Tibial artery (tissue), 4 donors: ENCODE results near the gene ABHD17C.

ENCODE experiments used
- DNase-seq, 2 donors: peaks; one replicate each; pipeline ENCODE4 v3.0.0-alpha.2; 2019
- H3K27ac ChIP-seq, 2 donors: fragments of 200-600 bp; sonication (generic) in 1 of 2; 1 replicate in 1 of 2; 2 replicates in 1 of 2; pipeline ENCODE4 v1.5.1; 2018 to 2019; ENCODE audit warnings: mild to moderate bottlenecking in 1 of 2
- H3K27me3 ChIP-seq, 2 donors: fragments of 200-600 bp; sonication (generic) in 1 of 2; one replicate each; pipeline versions ENCODE4 v1.5.1 to v1.6.0; 2016 to 2019
- H3K36me3 ChIP-seq, 3 donors: fragments of 200-600 bp; sonication (generic) in 2 of 3; one replicate each; pipeline ENCODE4 v1.5.1; 2016 to 2019; ENCODE audit warnings: mild to moderate bottlenecking in 2 of 3
- H3K4me1 ChIP-seq, 4 donors: fragments of 200-600 bp; sonication (generic) in 2 of 4; 1 replicate in 3 of 4; 2 replicates in 1 of 4; pipeline ENCODE4 v1.5.1; 2016 to 2019
- H3K4me3 ChIP-seq, 2 donors: fragments of 200-600 bp; sonication (generic) in 1 of 2; 1 replicate in 1 of 2; 2 replicates in 1 of 2; pipeline ENCODE4 v1.5.1; 2018 to 2019; ENCODE audit warnings: mild to moderate bottlenecking in 2 of 2
- H3K9me3 ChIP-seq, 3 donors: fragments of 200-600 bp; sonication (generic) in 1 of 3; one replicate each; pipeline ENCODE4 v1.5.1; 2016 to 2019
- intact Hi-C: fragments of 100-400 bp; cut with DNase I; formaldehyde crosslinking; loops from one replicate; pipeline ENCODE4 v1.15.0; 2023; ENCODE audit warnings: low total_unique reads
- TF ChIP-seq, protein P1 (sequence below), 2 experiments: fragments of 200-600 bp in 1 of 2; fragments of 450-650 bp in 1 of 2; IDR thresholded peaks; one replicate each; pipeline ENCODE4 v1.5.1; 2017 to 2019; ENCODE audit warnings: antibody characterized with exemption in 2 of 2, mild to moderate bottlenecking in 1 of 2, moderate library complexity in 1 of 2

Gene ABHD17C

DNA sequence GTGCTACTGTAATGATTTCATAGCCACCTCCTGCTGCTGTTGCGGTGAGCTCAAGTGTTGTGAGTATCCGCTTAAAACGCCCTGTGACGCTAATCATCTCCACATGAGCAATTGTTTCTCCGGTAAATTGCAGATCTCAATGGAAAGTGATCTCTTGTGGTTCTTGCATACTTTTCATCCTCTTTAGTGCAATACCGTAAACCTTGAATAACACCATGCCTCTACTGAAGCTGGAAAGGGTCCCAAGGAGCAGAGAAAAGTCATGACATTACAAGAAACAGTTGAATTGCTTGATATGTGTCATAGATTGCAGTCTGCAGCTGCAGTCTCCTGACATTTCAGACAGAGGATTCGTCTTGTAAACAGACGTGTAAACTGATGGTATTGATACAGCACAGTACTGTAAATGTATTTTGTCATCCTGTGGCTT lies 78.0 kb downstream of the ABHD17C start:
- DNase-seq: no peak
- H3K9me3 ChIP-seq: no peaks in the 10 kb centered on the region
- H3K27ac ChIP-seq: no peak overlapping the region
- intact Hi-C loops: no loop called here
- no peaks in the 10 kb centered on the region for H3K36me3 ChIP-seq
- H3K27me3 ChIP-seq: peaks cover 0 to 15% of the 10 kb centered on the region in 2 donors
- no peak overlapping the region for H3K4me3 ChIP-seq
- TF ChIP-seq, protein P1, sequence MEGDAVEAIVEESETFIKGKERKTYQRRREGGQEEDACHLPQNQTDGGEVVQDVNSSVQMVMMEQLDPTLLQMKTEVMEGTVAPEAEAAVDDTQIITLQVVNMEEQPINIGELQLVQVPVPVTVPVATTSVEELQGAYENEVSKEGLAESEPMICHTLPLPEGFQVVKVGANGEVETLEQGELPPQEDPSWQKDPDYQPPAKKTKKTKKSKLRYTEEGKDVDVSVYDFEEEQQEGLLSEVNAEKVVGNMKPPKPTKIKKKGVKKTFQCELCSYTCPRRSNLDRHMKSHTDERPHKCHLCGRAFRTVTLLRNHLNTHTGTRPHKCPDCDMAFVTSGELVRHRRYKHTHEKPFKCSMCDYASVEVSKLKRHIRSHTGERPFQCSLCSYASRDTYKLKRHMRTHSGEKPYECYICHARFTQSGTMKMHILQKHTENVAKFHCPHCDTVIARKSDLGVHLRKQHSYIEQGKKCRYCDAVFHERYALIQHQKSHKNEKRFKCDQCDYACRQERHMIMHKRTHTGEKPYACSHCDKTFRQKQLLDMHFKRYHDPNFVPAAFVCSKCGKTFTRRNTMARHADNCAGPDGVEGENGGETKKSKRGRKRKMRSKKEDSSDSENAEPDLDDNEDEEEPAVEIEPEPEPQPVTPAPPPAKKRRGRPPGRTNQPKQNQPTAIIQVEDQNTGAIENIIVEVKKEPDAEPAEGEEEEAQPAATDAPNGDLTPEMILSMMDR (IDR thresholded peaks at IDR 0.05): no peak
- H3K4me1 ChIP-seq: peaks cover 0 to 11% (median 2%) of the 10 kb centered on the region in 4 donors

DNA sequence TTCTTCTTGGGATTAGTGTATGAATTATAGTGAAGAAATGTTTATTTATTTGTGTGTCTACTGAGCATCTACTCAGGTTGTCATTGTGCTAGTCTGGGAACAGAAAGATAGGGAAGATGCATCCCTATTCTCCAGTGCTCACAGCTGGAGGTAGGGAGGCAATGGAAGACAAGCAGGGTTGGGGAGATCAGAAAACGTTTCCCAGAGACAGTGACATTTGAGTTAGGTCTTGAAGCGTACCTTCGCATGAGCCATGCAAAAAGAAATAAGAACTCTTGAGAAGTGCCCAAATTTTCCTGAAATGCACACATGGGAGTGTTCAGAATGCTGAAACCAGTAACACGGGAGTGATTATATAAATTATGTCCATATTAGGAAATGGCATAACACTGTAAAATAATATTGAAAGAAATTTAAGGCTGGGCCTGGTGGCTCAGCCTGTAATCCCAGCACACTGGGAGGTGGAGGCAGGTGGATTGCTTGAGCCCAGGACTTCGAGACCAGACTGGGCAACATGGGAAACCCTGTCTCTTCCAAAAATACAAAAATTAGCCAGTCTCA lies 78.8 kb downstream of the ABHD17C start:
- Histone ChIP-seq H3K27ac (no peak overlapping the region), H3K4me1 (peaks cover 0 to 15% (median 6%) of the 10 kb centered on the region in 4 donors), H3K4me3 (no peak overlapping the region), H3K9me3 (no peaks in the 10 kb centered on the region), H3K27me3 (peaks cover 0 to 22% of the 10 kb centered on the region in 2 donors), H3K36me3 (no peaks in the 10 kb centered on the region)
- TF ChIP-seq, protein P1 (IDR thresholded peaks at IDR 0.05): no peak
- DNase-seq: no peak
- intact Hi-C loops: loop anchor here (2.0 kb wide), 1 partner anchor 321 kb away; no protein-coding TSS in a partner anchor

DNA sequence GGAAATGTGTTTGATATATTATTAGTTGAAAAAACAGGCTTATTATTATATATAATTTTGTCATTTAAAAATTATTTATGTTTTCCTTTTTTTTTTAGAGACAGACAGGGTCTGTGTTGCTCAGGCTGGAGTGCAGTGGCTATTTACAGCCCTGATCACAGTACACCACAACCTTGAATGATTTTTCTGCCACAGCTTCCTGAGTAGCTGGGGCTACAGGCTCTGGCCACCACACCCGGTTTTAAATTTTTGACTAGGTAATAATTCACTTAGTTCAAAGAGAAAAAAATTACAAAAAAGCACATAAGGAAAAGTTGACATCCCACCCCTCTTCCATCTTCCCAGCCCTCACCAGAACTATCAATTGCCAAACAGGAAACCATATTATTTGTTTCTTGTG lies 79.4 kb downstream of the ABHD17C start:
- no peak for DNase-seq
- H3K9me3 ChIP-seq: no peaks in the 10 kb centered on the region
- H3K4me1 ChIP-seq: peaks cover 0 to 21% (median 13%) of the 10 kb centered on the region in 4 donors
- H3K27me3 ChIP-seq: peaks cover 0 to 28% of the 10 kb centered on the region in 2 donors
- TF ChIP-seq, protein P1 (IDR thresholded peaks at IDR 0.05): no peak
- H3K27ac ChIP-seq: no peak overlapping the region
- no peaks in the 10 kb centered on the region for H3K36me3 ChIP-seq
- intact Hi-C loops: loop anchor here (2.0 kb wide), 1 partner anchor 322 kb away; no protein-coding TSS in a partner anchor
- H3K4me3 ChIP-seq: no peak overlapping the region

DNA sequence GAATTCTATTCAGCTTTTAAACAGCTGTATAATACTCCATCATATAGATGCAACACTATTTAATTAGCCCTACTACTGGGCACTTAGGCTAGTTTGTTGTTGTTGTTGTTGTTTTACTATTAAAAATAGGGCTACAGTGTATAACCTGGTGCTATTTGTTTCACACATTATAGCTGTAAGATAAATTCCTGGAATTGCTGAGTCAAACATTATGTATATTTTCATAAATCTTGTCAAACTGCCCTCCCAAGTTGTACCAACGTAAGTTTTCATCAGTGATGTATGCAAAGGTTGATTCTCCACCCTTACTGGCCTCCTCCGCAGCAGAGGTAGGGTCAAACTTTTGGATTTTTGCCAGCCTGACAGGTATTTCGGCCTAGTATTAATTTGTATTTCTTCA lies 80.2 kb downstream of the ABHD17C start:
- intact Hi-C loops: loop anchor here (2.0 to 5.0 kb wide), 4 partner anchors 78 to 323 kb away; partner anchors contain the start of gene ABHD17C
- H3K27me3 ChIP-seq: peaks cover 0 to 34% of the 10 kb centered on the region in 2 donors

DNA sequence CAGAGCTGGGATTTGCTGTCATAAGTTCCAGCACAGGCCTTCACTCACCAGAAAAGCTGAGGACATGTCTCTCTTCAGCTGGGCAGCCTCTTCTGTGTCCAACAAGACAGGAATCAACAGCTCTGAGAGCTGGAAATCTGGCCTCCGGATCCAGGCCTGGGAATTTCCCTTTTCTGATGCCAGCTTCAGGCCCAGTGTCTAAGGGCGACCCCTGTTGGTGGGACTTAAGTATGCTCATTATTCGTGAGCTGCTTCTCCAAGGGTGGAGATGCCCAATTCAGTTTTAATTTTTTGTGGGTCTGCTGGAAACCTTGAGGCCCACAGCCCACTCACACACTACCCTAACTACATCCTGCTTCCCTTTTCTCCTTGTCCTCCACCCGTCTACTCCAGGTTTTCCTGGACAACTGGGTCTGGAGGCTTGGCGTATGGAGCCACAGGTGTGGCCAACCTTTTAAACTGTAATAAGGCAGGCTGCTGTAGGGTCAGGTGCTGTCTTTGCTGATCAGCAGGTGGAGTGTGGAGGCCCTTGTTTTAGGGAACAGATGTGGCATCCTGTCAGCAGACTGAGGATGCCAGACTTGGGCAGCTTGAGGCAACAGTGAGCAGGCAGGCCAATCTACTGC lies 81.4 kb downstream of the ABHD17C start:
- no peak overlapping the region for H3K4me3 ChIP-seq
- H3K27me3 ChIP-seq: peaks cover 0 to 40% of the 10 kb centered on the region in 2 donors
- TF ChIP-seq, protein P1 (IDR thresholded peaks at IDR 0.05): peak; percentile 71 to 75
- intact Hi-C loops: loop anchor here (1.0 to 5.0 kb wide), 4 partner anchors 79 to 209 kb away; partner anchors contain the start of gene ABHD17C
- no peaks in the 10 kb centered on the region for H3K36me3 ChIP-seq
- peaks cover 0 to 34% (median 23%) of the 10 kb centered on the region in 4 donors for H3K4me1 ChIP-seq
- DNase-seq: peak; percentile 58 to 76
- H3K27ac ChIP-seq: no peak overlapping the region
- no peaks in the 10 kb centered on the region for H3K9me3 ChIP-seq

More for the DNA sequence above, 80.2 kb downstream of the ABHD17C start:
- Histone ChIP-seq H3K4me3 (no peak overlapping the region), H3K27ac (no peak overlapping the region), H3K9me3 (no peaks in the 10 kb centered on the region), H3K36me3 (no peaks in the 10 kb centered on the region), H3K4me1 (peaks cover 0 to 29% (median 19%) of the 10 kb centered on the region in 4 donors)
- no peak for DNase-seq
- TF ChIP-seq, protein P1 (IDR thresholded peaks at IDR 0.05): no peak
